HG02973 (cell line): ENCODE data around the gene ZNF473.

Source experiments
- ATAC-seq: cut with Tn5 transposase; IDR thresholded peaks from one replicate; pipeline ENCODE4 v1.9.1; 2021; ENCODE audit warnings: moderate library complexity; ENCODE audit not compliant: unreplicated experiment

ZNF473 gene

GRCh38 chr19:50025794-50026549, at the start of gene ZNF473:
TSS of gene ZNF473 (plus strand) at chr19:50026005. CDS start at chr19:50031083, 5,078 bp downstream.
- ATAC-seq = peak; percentile 54

- no peak for ATAC-seq
These were observed 49.3 kb upstream of the ZNF473 start for GRCh38 chr19:49976496-49976895.

GRCh38 chr19:49977076-49977475, 48.7 kb upstream of the ZNF473 start:
- no peak for ATAC-seq

GRCh38 chr19:49977881-49978280, 47.9 kb upstream of the ZNF473 start:
- no peak for ATAC-seq

- ATAC-seq = no peak
These were observed 47.5 kb upstream of the ZNF473 start for GRCh38 chr19:49978324-49978723.

GRCh38 chr19:49981603-49982593, 43.9 kb upstream of the ZNF473 start:
- ATAC-seq = no peak

GRCh38 chr19:49983645-49984229, 42.1 kb upstream of the ZNF473 start:
- ATAC-seq = no peak

- ATAC-seq = no peak
These were observed 41.3 kb upstream of the ZNF473 start for GRCh38 chr19:49984491-49984890.

- no peak for ATAC-seq
These were observed 39.9 kb upstream of the ZNF473 start for GRCh38 chr19:49985871-49986270.

- no peak for ATAC-seq
These were observed 39.5 kb upstream of the ZNF473 start for GRCh38 chr19:49986354-49986753.

GRCh38 chr19:49987159-49987698, 38.6 kb upstream of the ZNF473 start:
- no peak for ATAC-seq

- no peak for ATAC-seq
These were observed 37.8 kb upstream of the ZNF473 start for GRCh38 chr19:49988007-49988406.

- no peak for ATAC-seq
These were observed 37.4 kb upstream of the ZNF473 start for GRCh38 chr19:49988433-49988832.

- no peak for ATAC-seq
These were observed 28.1 kb upstream of the ZNF473 start for GRCh38 chr19:49997709-49998108.

- no peak for ATAC-seq
These were observed 26.3 kb upstream of the ZNF473 start for GRCh38 chr19:49999371-50000010.

GRCh38 chr19:50000038-50000840, 25.6 kb upstream of the ZNF473 start:
- ATAC-seq = no peak

GRCh38 chr19:50000841-50001557, 24.8 kb upstream of the ZNF473 start:
- ATAC-seq = no peak

GRCh38 chr19:50001775-50002174, 24.0 kb upstream of the ZNF473 start:
- ATAC-seq = no peak

- no peak for ATAC-seq
These were observed 23.3 kb upstream of the ZNF473 start for GRCh38 chr19:50002386-50002960.
